ENCODE data around the gene ARL15. TPM values are rescaled to one million over a fixed set of nuclear protein-coding genes. Genes with fewer than 3 reads are reported as not detected.

ARL15 gene
- total RNA-seq, 1 donor, result 22.0 TPM

- H3K4me3 ChIP-seq (ENCODE audit: low read depth, low read length), result no peak overlapping the region
- no peak for DNase-seq (ENCODE audit: low read depth)
- no peak for TF ChIP-seq CTCF (IDR thresholded peaks at IDR 0.05; ENCODE audit: insufficient read depth, low read length)
Observed at GRCh38 chr5:53963958-53964357, 346.4 kb downstream of the ARL15 start.

GRCh38 chr5:53962306-53962705, 348.1 kb downstream of the ARL15 start:
- TF ChIP-seq CTCF (IDR thresholded peaks at IDR 0.05; ENCODE audit: insufficient read depth, low read length), result no peak
- no peak for DNase-seq (ENCODE audit: low read depth)
- H3K4me3 ChIP-seq (ENCODE audit: low read depth, low read length), result no peak overlapping the region

- H3K4me3 ChIP-seq (ENCODE audit: low read depth, low read length), result no peak overlapping the region
- no peak for TF ChIP-seq CTCF (IDR thresholded peaks at IDR 0.05; ENCODE audit: insufficient read depth, low read length)
- DNase-seq (ENCODE audit: low read depth), result no peak
Observed at GRCh38 chr5:53956632-53957031, 353.7 kb downstream of the ARL15 start.

- no peak overlapping the region for H3K4me3 ChIP-seq (ENCODE audit: low read depth, low read length)
- TF ChIP-seq CTCF (IDR thresholded peaks at IDR 0.05; ENCODE audit: insufficient read depth, low read length), result no peak
Observed at GRCh38 chr5:53956196-53956595, 354.2 kb downstream of the ARL15 start.

GRCh38 chr5:53950621-53951020, 359.8 kb downstream of the ARL15 start:
- DNase-seq (ENCODE audit: low read depth), result no peak
- H3K4me3 ChIP-seq (ENCODE audit: low read depth, low read length), result no peak overlapping the region
- no peak for TF ChIP-seq CTCF (IDR thresholded peaks at IDR 0.05; ENCODE audit: insufficient read depth, low read length)

More at GRCh38 chr5:53956196-53956595, 354.2 kb downstream of the ARL15 start:
- no peak for DNase-seq (ENCODE audit: low read depth)

GRCh38 chr5:53948598-53948997, 361.8 kb downstream of the ARL15 start:
- H3K4me3 ChIP-seq (ENCODE audit: low read depth, low read length), result no peak overlapping the region
- DNase-seq (ENCODE audit: low read depth), result no peak
- no peak for TF ChIP-seq CTCF (IDR thresholded peaks at IDR 0.05; ENCODE audit: insufficient read depth, low read length)

- DNase-seq (ENCODE audit: low read depth), result no peak
- no peak for TF ChIP-seq CTCF (IDR thresholded peaks at IDR 0.05; ENCODE audit: insufficient read depth, low read length)
- no peak overlapping the region for H3K4me3 ChIP-seq (ENCODE audit: low read depth, low read length)
Observed at GRCh38 chr5:53946405-53947100, 363.8 kb downstream of the ARL15 start.
